H1 (cell line): Measurements from ENCODE around the gene DLL3. TPM values are rescaled to one million over a fixed set of nuclear protein-coding genes. Genes with fewer than 3 reads are reported as not detected.

ENCODE experiments used
- HDAC2 ChIP-seq, 2 experiments: fragments of 300-600 bp in 1 of 2; sonication (generic) in 1 of 2; IDR thresholded peaks; 2 replicates each; pipeline ENCODE4 v1.6.1; 2011 to 2012; ENCODE audit warnings: low read depth in 2 of 2, low read length in 2 of 2, mild to moderate bottlenecking in 2 of 2, moderate library complexity in 2 of 2, borderline replicate concordance in 1 of 2, inconsistent platforms in 1 of 2
- RBBP5 ChIP-seq: IDR thresholded peaks from 2 replicates; pipeline ENCODE4 v1.7.1; 2012; ENCODE audit warnings: low read depth, mild to moderate bottlenecking, inconsistent platforms, low read length, moderate library complexity, borderline replicate concordance
- SAP30 ChIP-seq: fragments of 300-600 bp; sonication (generic); IDR thresholded peaks from 2 replicates; pipeline ENCODE4 v1.7.1; 2012; ENCODE audit warnings: low read length, moderate library complexity, mild to moderate bottlenecking, inconsistent platforms; ENCODE audit not compliant: insufficient read depth, insufficient replicate concordance
- TEAD4 ChIP-seq: IDR thresholded peaks from 2 replicates; pipeline ENCODE4 v1.6.1; 2012; ENCODE audit warnings: low read depth, low read length, inconsistent platforms, mixed read lengths
- polyA plus RNA-seq, 7 experiments: library from polyadenylated mRNA; depleted of rRNA in 3 of 7; stranded (reverse) in 5 of 7; unstranded in 2 of 7; fragments of >200 nt in 5 of 7; fragments of 200-250 nt in 2 of 7; gene quantifications; 1 replicate in 5 of 7; 2 replicates in 1 of 7; 4 replicates in 1 of 7; pipeline versions ENCODE4 v1.2.1 to v1.2.3, GENCODE V29; 2011 to 2013; ENCODE audit warnings: missing spikeins in 2 of 7, mixed read lengths in 2 of 7
- total RNA-seq: library from RNA; stranded (reverse); fragmentation: NEBNext Ultra II Directional; extraction: Animal tissue kit (Norgen Biotek cat#: 25700); gene quantifications from 2 replicates; pipeline ENCODE4 v1.2.1, GENCODE V29; 2021

DLL3 gene
- total and polyA plus RNA-seq, 2 of the 8 experiments (the other 6 are each of a cell fraction or from before 2014, with no cell fraction given) = 12.2 to 13.8 TPM

DNA sequence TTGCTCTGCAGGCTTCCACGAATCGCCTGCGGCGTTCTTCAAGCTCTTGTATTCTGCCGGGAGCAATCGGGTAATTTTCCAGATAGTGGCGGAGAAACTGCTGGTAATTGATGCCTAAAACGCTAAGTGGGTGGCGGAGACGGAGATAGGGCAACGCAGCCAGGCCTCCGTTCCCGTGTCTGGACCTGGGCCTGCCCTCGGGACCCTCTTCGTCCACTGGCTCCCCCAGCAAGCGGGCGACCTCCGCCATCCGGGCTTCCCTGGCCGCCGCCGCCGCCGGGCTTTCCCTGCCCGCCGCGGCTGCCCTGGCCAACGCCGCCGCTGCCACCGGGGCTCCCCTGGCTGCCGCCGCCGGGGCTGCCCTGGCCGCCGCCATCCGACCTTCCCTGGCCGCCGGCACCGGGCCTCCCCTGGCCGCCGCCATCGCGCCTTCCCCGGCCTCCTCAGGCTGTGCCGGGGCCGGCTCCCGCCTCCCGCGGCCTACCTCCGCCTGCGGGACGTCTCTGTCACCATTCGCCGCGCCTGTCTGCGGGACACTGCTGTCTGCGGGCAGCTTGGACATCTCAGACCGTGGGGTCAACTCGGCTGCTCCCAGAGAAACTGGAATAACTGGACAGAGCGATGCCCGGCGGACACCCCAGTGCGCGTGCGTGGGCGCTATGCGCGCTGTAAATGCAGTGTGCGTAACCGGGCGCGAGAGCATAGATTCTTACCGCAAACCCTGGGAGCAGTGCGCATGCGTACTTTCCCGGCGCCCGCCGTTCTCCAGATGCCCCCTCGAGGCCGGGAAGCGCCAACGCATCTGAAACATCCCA, 41.0 kb downstream of the DLL3 start, which contains the start of gene EID2 (continued):
- TF ChIP-seq HDAC2 (IDR thresholded peaks at IDR 0.05; ENCODE audit: borderline replicate concordance in 1 of 2, low read depth in 2 of 2, low read length in 2 of 2) = 0 out of 4 replicates have a peak, but pooled peaks of 1 of the 2 experiments have one; percentile 10
- peak; percentile 52 for TF ChIP-seq TEAD4
- TF ChIP-seq SAP30 = no peak
- no peak; the same call in 1 of the 2 replicates for TF ChIP-seq RBBP5
